Glutamatergic neuron (in vitro differentiated cells): ENCODE results near the gene MRPL19. TPM values are rescaled to one million over a fixed set of nuclear protein-coding genes. Genes with fewer than 3 reads are reported as not detected.

Experiments
- DNase-seq: peaks from one replicate; pipeline ENCODE4 v3.0.0; 2022
- H3K27ac Mint-ChIP-seq: one replicate; pipeline ENCODE4 v1.8.0; 2020; ENCODE audit warnings: mild to moderate bottlenecking, mixed read lengths, inconsistent platforms; ENCODE audit not compliant: unreplicated experiment
- H3K27me3 Mint-ChIP-seq: one replicate; pipeline ENCODE4 v1.8.0; 2020; ENCODE audit warnings: mild to moderate bottlenecking, moderate library complexity, mixed read lengths, inconsistent platforms; ENCODE audit not compliant: unreplicated experiment
- H3K36me3 Mint-ChIP-seq: one replicate; pipeline ENCODE4 v1.8.0; 2020; ENCODE audit warnings: mild to moderate bottlenecking, mixed read lengths, inconsistent platforms; ENCODE audit not compliant: unreplicated experiment
- H3K4me1 Mint-ChIP-seq: one replicate; pipeline ENCODE4 v1.8.0; 2020; ENCODE audit warnings: mild to moderate bottlenecking, low read depth, mixed read lengths, inconsistent platforms; ENCODE audit not compliant: unreplicated experiment
- H3K4me3 Mint-ChIP-seq: one replicate; pipeline ENCODE4 v1.8.0; 2020; ENCODE audit warnings: mild to moderate bottlenecking, mixed read lengths, inconsistent platforms; ENCODE audit not compliant: unreplicated experiment
- H3K9me3 Mint-ChIP-seq: one replicate; pipeline ENCODE4 v1.8.0; 2020; ENCODE audit warnings: mild to moderate bottlenecking, moderate library complexity, mixed read lengths, inconsistent platforms; ENCODE audit not compliant: unreplicated experiment
- CTCF ChIP-seq: fragments of 200-600 bp; sonication (generic); IDR thresholded peaks from one replicate; pipeline ENCODE4 v1.5.0; 2021; ENCODE audit not compliant: partially characterized antibody, unreplicated experiment
- total RNA-seq: library from RNA; stranded (reverse); fragmentation: NEBNext Ultra II Directional; extraction: Animal tissue kit (Norgen Biotek cat#: 25700); gene quantifications from one replicate; pipeline ENCODE4 v1.2.1, GENCODE V29; 2021; ENCODE audit not compliant: unreplicated experiment

Gene MRPL19
- total RNA-seq, 1 donor from 2014 or later: 44.6 TPM

- DNase-seq: no peak
- Mint-ChIP-seq H3K4me3 (no peak overlapping the region), H3K36me3 (no peaks in the 10 kb centered on the region), H3K27ac (no peak overlapping the region), H3K4me1 (no peaks in the 10 kb centered on the region), H3K9me3 (no peaks in the 10 kb centered on the region), H3K27me3 (no peaks in the 10 kb centered on the region)
- no peak for TF ChIP-seq CTCF
Observed at GRCh38 chr2:75622929-75623328, 23.7 kb upstream of the MRPL19 start.

GRCh38 chr2:75627902-75628504 is 18.6 kb upstream of the MRPL19 start:
- no peak overlapping the region for H3K27ac Mint-ChIP-seq
- peak; percentile 91 for DNase-seq
- no peaks in the 10 kb centered on the region for H3K27me3 Mint-ChIP-seq
- H3K9me3 Mint-ChIP-seq: no peaks in the 10 kb centered on the region
- no peaks in the 10 kb centered on the region for H3K4me1 Mint-ChIP-seq
- no peak overlapping the region for H3K4me3 Mint-ChIP-seq
- no peaks in the 10 kb centered on the region for H3K36me3 Mint-ChIP-seq
- peak; percentile 84 for TF ChIP-seq CTCF

- H3K4me3 Mint-ChIP-seq: no peak overlapping the region
- TF ChIP-seq CTCF: no peak
- H3K27ac Mint-ChIP-seq: no peak overlapping the region
- H3K36me3 Mint-ChIP-seq: no peaks in the 10 kb centered on the region
- H3K27me3 Mint-ChIP-seq: peaks cover 3% of the 10 kb centered on the region
- DNase-seq: no peak
- no peaks in the 10 kb centered on the region for H3K9me3 Mint-ChIP-seq
- no peaks in the 10 kb centered on the region for H3K4me1 Mint-ChIP-seq
Observed at GRCh38 chr2:75632091-75632701, 14.4 kb upstream of the MRPL19 start.

GRCh38 chr2:75632813-75633212 is 13.8 kb upstream of the MRPL19 start:
- Mint-ChIP-seq H3K27ac (no peak overlapping the region), H3K4me3 (no peak overlapping the region), H3K36me3 (no peaks in the 10 kb centered on the region), H3K4me1 (peaks cover 3% of the 10 kb centered on the region), H3K27me3 (peaks cover 3% of the 10 kb centered on the region), H3K9me3 (no peaks in the 10 kb centered on the region)
- no peak for TF ChIP-seq CTCF
- DNase-seq: no peak

- no peaks in the 10 kb centered on the region for H3K36me3 Mint-ChIP-seq
- no peak for TF ChIP-seq CTCF
- peaks cover 4% of the 10 kb centered on the region for H3K4me1 Mint-ChIP-seq
- no peaks in the 10 kb centered on the region for H3K9me3 Mint-ChIP-seq
- no peak overlapping the region for H3K27ac Mint-ChIP-seq
- DNase-seq: no peak
- H3K27me3 Mint-ChIP-seq: peaks cover 3% of the 10 kb centered on the region
- H3K4me3 Mint-ChIP-seq: no peak overlapping the region
Observed at GRCh38 chr2:75633620-75634019, 13.0 kb upstream of the MRPL19 start.
